Loucy (cell line): Measurements from ENCODE around the gene PIGO.

ENCODE experiments used
- CTCF ChIP-seq: fragments of 200-600 bp; sonication (generic); conservative IDR thresholded peaks from 2 replicates; pipeline ENCODE4 v1.5.1; 2014; ENCODE audit warnings: mild to moderate bottlenecking, antibody characterized with exemption, low read length
- EZH2phosphoT487 ChIP-seq: fragments of 200-600 bp; IDR thresholded peaks from 2 replicates; pipeline ENCODE4 v1.6.1; 2018; ENCODE audit warnings: antibody characterized with exemption, mild to moderate bottlenecking, moderate library complexity, borderline replicate concordance

DNA sequence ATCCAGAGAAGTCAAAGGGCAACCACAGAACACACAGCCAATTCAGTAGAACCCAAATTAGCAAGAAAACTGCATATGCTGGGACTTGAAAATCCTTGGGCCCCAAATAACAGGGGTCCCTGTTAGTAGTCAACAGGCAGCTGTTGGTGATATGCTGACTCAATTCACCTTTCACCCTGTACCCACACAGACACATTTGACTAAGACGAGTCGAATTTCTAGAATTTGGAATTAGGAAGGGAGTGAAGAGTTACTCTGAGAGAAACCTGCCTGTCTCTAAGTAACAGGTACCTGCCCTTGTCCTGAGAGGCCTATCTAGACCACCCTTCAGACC is 23.1 kb downstream of the PIGO start:
- TF ChIP-seq CTCF (no peak), EZH2phosphoT487 (no peak)
